Heart left ventricle (tissue), 13 donors: ENCODE results near the gene DIAPH2.

Source experiments
- POLR2A ChIP-seq, 2 donors: fragments of 450-650 bp; IDR thresholded peaks; one replicate each; pipeline ENCODE4 v1.6.1; 2017; ENCODE audit warnings: antibody characterized with exemption in 2 of 2, mild to moderate bottlenecking in 2 of 2, moderate library complexity in 2 of 2
- TF ChIP-seq, protein P1 (sequence below), 12 donors: fragments of 200-600 bp; sonication (generic) in 4 of 12; IDR thresholded peaks; one replicate each; pipeline versions ENCODE4 v1.5.0 to v1.8.0; 2018 to 2022; ENCODE audit warnings: antibody characterized with exemption in 12 of 12, mild to moderate bottlenecking in 5 of 12
- donor health status: ischemic (EF 13 %, LVEDD 7.1; RV severe dilation, severe dysfunction).
- donor health status: DM: no; HTN: yes; CAD: no.
- donor health status: DM: no; HTN: no; CAD: no.
- donor health status: ischemic (EF 25% LVEDD 6.9; RV normal size, moderate dysfunction).
- donor health status: ischemic (EF 25% LVEDD 5.7; RV mildly dilated, moderate dysfunction).
- donor health status: ischemic (EF 35%, LVEDD 5.7; RV mildly dilated, moderate dysfunction).
- donor health status: nonischemic (EF 11% LVEDD 7.7; RV severe dilation, severe dysfunction).
- donor health status: DM: yes; HTN: yes; CAD: no.
- donor health status: PGD.
- donor health status: ischemic (EF 29% LVEDD 5.4; RV normal size, mild dysfunction).
- donor health status: nonischemic (EF 23%, LVEDD 6.1; RV moderate dilation, normal function).

DNA sequence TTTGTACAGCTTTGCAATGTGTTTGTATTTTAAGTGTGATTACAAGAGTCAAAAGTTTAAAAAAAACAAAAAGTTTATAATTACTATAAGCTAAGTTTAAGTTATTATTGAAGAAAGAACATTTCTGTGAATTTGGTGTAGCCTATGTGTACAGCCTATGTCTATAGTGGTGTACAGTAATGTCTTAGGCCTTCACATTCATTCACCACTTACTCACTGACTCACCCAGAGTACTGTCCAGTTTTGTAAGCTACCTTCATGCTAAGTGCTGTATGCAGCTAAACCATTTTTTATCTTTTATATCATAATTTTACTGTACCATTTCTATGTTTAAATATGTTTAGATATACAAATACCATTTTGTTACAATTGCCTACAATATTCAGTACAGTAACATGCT is 381.3 kb downstream of the DIAPH2 start:
- TF ChIP-seq, protein P1, sequence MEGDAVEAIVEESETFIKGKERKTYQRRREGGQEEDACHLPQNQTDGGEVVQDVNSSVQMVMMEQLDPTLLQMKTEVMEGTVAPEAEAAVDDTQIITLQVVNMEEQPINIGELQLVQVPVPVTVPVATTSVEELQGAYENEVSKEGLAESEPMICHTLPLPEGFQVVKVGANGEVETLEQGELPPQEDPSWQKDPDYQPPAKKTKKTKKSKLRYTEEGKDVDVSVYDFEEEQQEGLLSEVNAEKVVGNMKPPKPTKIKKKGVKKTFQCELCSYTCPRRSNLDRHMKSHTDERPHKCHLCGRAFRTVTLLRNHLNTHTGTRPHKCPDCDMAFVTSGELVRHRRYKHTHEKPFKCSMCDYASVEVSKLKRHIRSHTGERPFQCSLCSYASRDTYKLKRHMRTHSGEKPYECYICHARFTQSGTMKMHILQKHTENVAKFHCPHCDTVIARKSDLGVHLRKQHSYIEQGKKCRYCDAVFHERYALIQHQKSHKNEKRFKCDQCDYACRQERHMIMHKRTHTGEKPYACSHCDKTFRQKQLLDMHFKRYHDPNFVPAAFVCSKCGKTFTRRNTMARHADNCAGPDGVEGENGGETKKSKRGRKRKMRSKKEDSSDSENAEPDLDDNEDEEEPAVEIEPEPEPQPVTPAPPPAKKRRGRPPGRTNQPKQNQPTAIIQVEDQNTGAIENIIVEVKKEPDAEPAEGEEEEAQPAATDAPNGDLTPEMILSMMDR (IDR thresholded peaks at IDR 0.05) = no peak
- TF ChIP-seq POLR2A (IDR thresholded peaks at IDR 0.05) = no peak
